HG02981 (cell line): ENCODE data around the gene SLC15A3.
A peak's percentile ranks its signal among the peaks of the same experiment; 100 is the strongest.

Experiments used
- ATAC-seq: cut with Tn5 transposase; IDR thresholded peaks from one replicate; pipeline ENCODE4 v1.9.1; 2021; ENCODE audit warnings: mild to moderate bottlenecking, moderate library complexity; ENCODE audit not compliant: unreplicated experiment

Gene SLC15A3

DNA sequence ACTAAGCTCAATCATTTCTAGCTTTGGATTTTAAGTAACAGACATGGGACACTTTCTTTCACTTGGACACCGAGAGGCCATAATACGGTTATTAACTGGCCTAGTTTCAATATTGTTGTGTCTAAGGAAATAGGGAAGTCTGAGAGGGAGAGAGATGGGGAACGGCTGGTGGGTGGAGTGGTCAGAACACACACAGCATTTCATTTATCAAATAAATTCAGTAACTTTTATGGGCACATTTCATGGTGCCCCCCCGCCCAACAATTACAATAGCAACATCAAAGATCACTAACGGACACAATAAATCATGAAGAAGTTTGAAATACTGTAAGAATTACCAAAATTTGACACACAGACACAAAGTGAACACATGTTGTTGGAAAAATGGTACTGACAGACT, 56.3 kb downstream of the SLC15A3 start:
- no peak for ATAC-seq

- no peak for ATAC-seq
Observed at GRCh38 chr11:60891103-60891741, 60.8 kb downstream of the SLC15A3 start.

- no peak for ATAC-seq
Observed at GRCh38 chr11:60890696-60891095, 61.3 kb downstream of the SLC15A3 start.

DNA sequence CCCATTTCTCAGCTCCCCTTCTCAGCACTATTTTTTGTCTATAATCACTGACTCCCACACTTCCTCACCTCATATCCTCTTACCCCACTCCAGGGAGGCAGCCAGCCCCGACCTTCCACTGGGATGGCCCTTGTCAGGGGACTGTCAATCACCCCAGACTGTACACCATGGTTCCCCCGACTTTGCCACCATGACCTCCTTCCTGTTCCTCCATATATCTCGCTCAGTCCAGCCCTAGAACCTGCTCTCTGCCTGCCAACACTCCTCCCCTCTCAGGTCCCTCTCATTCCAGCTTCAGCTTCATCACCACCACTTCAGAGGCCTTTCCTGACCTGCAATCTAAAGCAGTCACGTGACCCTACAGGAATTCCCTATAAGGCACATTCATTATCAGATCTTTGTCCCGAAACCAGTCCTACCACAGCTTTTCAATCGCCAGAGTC, 62.1 kb downstream of the SLC15A3 start:
- ATAC-seq = no peak

- ATAC-seq = peak; percentile 67
Observed at GRCh38 chr11:60887556-60887955, 64.4 kb downstream of the SLC15A3 start.
